GM12892 (cell line): ENCODE results near the gene GDF15.
"Not testable (repeated sequence)": the region's sequence is repeated elsewhere in the genome, so short reads cannot be mapped to it uniquely, and the experiment has no call there.

ENCODE experiments used
- POLR2A ChIP-seq: IDR thresholded peaks from 2 replicates; pipeline ENCODE4 v1.6.1; 2011; ENCODE audit warnings: low read depth, low read length, control low read depth
- POLR2AphosphoS5 ChIP-seq: IDR thresholded peaks from 2 replicates; pipeline ENCODE4 v1.6.1; 2011; ENCODE audit warnings: low read depth, low read length, control low read depth
- TAF1 ChIP-seq: IDR thresholded peaks from 2 replicates; pipeline ENCODE4 v1.6.1; 2011; ENCODE audit warnings: low read depth, mild to moderate bottlenecking, control low read depth, low read length, borderline replicate concordance

DNA sequence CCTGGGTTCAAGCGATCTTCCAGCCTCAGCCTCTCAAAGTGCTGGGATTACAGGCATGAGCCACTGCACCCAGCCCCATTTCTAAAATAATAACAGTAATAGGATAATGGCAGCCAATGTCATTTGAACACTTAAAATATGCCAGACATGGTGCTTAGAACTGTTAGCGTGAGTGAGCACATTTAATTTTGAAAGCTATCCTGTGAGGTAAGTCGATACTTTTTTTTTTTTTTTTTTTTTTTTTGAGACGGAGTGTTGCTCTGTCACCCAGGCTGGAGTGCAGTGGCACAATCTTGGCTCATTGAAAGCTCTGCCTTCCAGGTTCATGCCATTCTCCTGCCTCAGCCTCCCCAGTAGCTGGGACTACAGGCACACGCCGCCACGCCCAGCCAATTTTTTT is 31.2 kb upstream of the GDF15 start:
- not testable (repeated sequence) for TF ChIP-seq POLR2A, POLR2AphosphoS5, TAF1
